GM10266 (cell line): ENCODE measurements around the gene FBLN2.

Experiments
- DNase-seq: peaks from one replicate; pipeline ENCODE4 v3.0.0; 2012; ENCODE audit errors: extremely low spot score
- CTCF ChIP-seq: IDR thresholded peaks from 2 replicates; pipeline ENCODE4 v1.5.1; 2012; ENCODE audit warnings: mild to moderate bottlenecking, low read depth; ENCODE audit not compliant: control insufficient read depth, insufficient read depth; ENCODE audit errors: missing control alignments

The FBLN2 gene

GRCh38 chr3:13665582-13666226 lies 116.8 kb downstream of the FBLN2 start:
- TF ChIP-seq CTCF, result no peak
- DNase-seq, result no peak

GRCh38 chr3:13666227-13666619 lies 117.3 kb downstream of the FBLN2 start:
- DNase-seq, result no peak
- no peak for TF ChIP-seq CTCF

- no peak for TF ChIP-seq CTCF
- no peak for DNase-seq
Measured at GRCh38 chr3:13666781-13667709, 118.1 kb downstream of the FBLN2 start.

- no peak for TF ChIP-seq CTCF
- no peak for DNase-seq
Measured at GRCh38 chr3:13668136-13668535, 119.2 kb downstream of the FBLN2 start.

GRCh38 chr3:13669457-13669856 lies 120.5 kb downstream of the FBLN2 start:
- no peak for DNase-seq
- TF ChIP-seq CTCF, result no peak

GRCh38 chr3:13670292-13670691 lies 121.4 kb downstream of the FBLN2 start:
- TF ChIP-seq CTCF, result no peak
- no peak for DNase-seq
